WI38 (cell line): ENCODE results near the gene IFNAR1.
A peak's percentile ranks its signal among the peaks of the same experiment; 100 is the strongest.

ENCODE experiments used
- H3K4me3 ChIP-seq: 2 replicates; pipeline ENCODE4 v1.5.1; 2011; ENCODE audit warnings: low read depth, mild to moderate bottlenecking, control low read depth, low read length
- TF ChIP-seq, protein P1 (sequence below): IDR thresholded peaks from 2 replicates; pipeline ENCODE4 v1.5.1; 2012; ENCODE audit warnings: low read depth, mild to moderate bottlenecking, control low read depth, low read length

IFNAR1 gene

DNA sequence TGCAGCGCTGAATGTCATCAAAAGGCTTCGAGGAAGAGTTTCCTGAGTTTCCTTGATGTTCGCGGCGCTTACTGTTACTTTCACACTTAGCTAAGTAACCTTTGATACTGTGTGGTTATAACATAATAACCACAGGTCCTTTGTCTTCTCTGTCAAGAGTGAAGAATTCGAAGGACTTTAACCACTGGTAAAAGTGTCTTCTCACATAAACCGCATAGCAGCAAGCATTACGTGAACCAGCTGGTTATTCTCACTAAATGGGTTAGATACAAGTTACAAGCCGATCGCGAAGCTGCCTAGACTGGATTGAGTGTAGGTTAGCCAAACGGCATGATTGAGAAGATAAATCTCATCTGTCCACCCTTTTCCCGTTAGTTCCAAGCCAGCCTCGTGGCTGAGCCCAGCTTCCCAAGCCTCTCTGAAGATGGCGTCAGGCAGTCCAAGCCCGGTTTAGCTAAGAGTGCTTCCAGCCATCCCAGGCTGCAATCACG, 60.1 kb downstream of the IFNAR1 start:
- TF ChIP-seq, protein P1, sequence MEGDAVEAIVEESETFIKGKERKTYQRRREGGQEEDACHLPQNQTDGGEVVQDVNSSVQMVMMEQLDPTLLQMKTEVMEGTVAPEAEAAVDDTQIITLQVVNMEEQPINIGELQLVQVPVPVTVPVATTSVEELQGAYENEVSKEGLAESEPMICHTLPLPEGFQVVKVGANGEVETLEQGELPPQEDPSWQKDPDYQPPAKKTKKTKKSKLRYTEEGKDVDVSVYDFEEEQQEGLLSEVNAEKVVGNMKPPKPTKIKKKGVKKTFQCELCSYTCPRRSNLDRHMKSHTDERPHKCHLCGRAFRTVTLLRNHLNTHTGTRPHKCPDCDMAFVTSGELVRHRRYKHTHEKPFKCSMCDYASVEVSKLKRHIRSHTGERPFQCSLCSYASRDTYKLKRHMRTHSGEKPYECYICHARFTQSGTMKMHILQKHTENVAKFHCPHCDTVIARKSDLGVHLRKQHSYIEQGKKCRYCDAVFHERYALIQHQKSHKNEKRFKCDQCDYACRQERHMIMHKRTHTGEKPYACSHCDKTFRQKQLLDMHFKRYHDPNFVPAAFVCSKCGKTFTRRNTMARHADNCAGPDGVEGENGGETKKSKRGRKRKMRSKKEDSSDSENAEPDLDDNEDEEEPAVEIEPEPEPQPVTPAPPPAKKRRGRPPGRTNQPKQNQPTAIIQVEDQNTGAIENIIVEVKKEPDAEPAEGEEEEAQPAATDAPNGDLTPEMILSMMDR: no peak
- H3K4me3 ChIP-seq: no peak overlapping the region

DNA sequence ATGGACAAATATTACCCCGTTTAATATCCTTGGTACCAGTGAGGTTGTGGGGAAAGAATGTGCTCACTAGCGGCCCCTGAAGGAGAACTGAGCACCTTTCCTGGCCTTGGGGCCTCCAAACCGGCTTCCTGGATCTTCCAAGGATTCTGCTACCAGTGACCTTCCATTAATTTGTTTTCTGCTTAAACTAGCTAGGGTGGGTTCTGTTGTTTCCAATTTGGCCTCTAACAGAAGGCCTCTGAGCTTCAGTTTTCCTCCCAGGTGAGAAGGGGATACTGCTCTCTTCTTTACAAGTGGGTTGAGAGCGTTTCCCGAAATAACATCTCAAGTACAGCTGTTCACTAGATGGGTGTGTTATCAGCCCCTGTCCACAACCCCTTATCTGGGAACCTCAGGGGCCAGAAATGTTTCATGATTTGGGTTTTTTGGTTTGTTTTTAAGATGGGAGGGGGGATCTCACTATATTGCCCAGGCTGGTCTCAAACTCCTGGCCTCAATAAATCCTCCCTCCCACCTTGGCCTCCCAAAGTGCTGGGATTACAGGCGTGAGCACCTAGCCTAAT, 61.5 kb downstream of the IFNAR1 start:
- TF ChIP-seq, protein P1: peak; percentile 17; the same call in 1 of the 2 replicates
- no peak overlapping the region for H3K4me3 ChIP-seq

DNA sequence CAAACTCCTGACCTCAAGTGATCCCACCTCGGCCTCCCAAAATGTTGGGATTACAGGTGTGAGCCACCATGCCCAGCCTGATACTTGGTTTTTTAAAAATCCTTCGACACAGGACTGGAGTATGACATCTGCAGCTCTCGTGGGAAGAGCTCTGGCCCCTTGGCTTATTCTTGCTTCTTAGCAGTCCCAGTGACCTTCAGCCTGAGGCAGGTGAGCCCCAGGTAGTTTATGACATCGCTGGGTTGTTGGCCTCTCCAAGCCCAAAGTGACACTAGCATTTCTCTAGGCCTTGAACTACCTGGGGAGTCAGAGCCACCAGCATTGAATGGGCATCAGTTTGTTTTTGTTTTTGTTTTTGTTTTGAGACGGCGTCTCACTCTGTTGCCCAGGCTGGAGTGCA, 62.5 kb downstream of the IFNAR1 start:
- TF ChIP-seq, protein P1: no peak
- no peak overlapping the region for H3K4me3 ChIP-seq

DNA sequence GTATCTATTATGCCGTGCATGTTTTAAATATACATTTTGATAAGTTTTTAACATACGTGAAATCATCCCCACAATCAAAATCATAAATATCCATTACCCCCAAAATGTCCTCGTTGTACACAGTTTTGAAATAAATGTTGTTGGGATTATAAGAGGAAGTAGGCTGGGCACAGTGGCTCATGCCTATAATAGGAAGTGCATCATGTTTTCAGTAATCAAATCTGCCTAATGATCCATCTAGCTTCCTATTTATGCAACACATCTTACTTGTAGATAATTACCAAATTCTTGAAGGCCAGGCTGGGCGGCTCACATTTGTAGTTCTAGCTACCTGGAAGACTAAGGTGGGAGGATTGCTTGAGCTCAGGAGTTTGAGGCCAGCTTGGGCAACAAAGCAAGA, 63.4 kb downstream of the IFNAR1 start:
- TF ChIP-seq, protein P1: no peak
- H3K4me3 ChIP-seq: no peak overlapping the region

DNA sequence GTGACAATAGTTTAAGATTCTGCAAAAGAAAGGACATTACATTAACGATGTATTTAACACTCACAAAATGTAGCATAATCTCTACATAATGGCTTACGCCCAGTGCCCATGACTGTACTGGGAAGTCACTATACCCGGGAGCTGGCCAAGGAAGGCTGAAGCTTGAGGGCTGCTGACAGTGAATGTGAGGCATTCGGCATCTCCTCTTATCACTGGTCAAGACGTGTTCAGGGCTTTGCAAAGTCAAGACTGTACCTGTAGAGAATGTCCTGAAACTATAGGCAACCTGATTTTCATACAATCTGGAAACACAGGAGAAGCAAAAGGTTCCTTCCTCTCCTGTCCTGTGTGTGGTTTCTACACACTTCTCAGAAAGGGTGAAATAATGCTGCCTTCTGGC, 65.7 kb downstream of the IFNAR1 start:
- no peak overlapping the region for H3K4me3 ChIP-seq
- TF ChIP-seq, protein P1: no peak

DNA sequence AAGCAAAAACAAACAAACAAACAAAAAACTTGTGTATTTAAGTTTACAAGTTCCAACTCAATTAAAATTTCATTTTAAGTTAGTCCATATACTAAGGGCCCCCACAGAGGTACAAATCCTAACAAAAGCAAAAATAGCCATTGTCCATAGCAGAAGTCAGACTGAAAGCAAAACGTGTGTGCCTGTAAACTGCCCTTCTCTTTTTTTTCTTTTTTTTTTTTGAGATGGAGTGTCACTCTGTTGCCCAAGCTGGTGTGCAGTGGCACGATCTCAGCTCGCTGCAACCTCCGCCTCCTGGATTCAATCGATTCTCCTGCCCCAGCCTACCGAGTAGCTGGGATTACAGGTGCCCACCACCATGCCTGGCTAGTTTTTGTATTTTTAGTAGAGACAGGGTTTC, 66.9 kb downstream of the IFNAR1 start:
- H3K4me3 ChIP-seq: no peak overlapping the region
- TF ChIP-seq, protein P1: no peak

DNA sequence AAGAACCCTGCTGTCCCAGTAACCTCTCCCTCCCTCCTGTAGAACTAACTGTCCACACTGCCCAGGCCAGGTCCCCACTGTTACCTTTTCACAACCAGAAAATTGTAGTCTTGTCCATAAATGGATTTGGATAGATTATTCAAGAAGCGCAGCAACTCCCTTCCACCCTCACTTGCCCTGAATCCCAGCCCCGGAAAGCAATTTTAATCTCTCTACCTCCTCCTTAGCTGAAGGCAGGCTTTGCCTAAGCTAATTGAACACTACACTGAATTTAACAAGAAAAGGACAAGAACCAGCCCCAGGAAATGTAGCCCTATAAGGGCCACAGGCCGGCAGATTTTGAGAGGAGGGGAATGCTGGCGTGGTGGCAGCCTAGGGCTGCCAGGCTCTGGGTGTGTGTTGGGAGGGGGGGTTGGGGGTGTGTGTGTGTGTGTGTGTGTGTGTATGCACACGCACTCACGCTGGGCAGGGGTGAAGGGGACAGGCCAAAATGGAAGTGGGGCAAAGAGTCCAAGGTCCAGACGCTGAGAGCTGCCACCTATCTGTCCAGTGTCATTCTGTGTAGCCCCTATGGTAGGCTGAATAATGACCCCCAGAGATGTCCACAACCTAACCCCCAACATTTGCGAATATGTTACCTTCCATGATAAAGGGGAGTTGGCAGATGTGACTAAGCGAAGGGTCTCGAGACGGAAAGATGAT, 67.7 kb downstream of the IFNAR1 start:
- no peak overlapping the region for H3K4me3 ChIP-seq
- TF ChIP-seq, protein P1: no peak
